ENCODE measurements around the gene TUBA4A.

GRCh38 chr2:219250049-219250781, 3.5 kb downstream of the TUBA4A start:
- TF ChIP-seq CTCF (IDR thresholded peaks at IDR 0.05) (no peak), ZFX (IDR thresholded peaks at IDR 0.05; ENCODE audit: borderline replicate concordance) (no peak)
